Measurements from ENCODE around the gene ZNF512. TPM values are rescaled to one million over a fixed set of nuclear protein-coding genes. Genes with fewer than 3 reads are reported as not detected.

The ZNF512 gene
- total and polyA plus RNA-seq, 2 of the 13 experiments (the other 11 are each of a cell fraction or from before 2014, with no cell fraction given), result 29.8 to 31.0 TPM

DNA sequence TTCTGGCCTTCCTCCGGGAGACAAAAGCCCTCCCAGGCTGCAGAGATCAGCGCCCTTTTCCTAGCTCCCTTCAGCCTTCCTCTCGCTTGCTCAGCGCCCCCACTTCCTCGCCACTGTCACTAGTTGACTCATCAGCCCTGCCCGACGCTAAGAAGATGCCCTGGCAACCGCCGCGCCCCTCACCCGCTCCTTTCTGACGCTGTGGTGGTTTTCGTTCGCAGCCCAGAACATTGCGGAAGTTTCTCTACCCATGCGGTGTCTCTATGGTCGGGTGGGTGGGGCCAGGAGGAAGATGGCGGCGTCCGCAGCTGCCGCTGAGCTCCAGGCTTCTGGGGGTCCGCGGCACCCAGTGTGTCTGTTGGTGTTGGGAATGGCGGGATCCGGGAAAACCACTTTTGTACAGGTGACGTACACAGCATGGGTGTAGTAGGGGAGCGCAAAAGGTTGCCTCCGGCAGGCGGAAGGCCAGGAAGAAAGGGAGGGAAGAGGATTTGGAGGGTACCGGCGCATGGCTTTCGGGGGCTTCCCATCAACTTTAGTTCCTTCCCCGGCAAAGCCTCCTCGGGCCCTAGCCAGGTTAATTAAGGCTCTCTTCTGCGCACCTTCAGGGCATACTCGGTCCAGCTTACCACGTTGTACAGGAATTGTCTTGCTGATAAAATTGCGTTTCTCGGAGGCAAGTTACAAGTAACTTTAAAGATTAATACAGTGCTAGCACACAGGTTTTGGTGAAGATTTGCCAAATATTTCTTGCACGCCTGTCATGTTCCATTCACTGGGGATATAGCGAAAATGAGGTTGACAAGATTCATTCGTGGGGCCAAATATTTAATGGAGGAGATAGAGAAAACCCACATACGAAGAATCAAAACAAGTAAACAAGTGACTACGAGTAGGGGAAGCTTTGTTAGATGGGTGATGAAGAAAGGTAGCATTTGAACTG, 46.2 kb downstream of the ZNF512 start, which contains the start of the genes CCDC121 and GPN1 (continued):
- TF ChIP-seq, protein P1, sequence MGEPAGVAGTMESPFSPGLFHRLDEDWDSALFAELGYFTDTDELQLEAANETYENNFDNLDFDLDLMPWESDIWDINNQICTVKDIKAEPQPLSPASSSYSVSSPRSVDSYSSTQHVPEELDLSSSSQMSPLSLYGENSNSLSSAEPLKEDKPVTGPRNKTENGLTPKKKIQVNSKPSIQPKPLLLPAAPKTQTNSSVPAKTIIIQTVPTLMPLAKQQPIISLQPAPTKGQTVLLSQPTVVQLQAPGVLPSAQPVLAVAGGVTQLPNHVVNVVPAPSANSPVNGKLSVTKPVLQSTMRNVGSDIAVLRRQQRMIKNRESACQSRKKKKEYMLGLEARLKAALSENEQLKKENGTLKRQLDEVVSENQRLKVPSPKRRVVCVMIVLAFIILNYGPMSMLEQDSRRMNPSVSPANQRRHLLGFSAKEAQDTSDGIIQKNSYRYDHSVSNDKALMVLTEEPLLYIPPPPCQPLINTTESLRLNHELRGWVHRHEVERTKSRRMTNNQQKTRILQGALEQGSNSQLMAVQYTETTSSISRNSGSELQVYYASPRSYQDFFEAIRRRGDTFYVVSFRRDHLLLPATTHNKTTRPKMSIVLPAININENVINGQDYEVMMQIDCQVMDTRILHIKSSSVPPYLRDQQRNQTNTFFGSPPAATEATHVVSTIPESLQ (CRISPR knock-in tag; conservative IDR thresholded peaks at IDR 0.05), result no peak; the same call in 1 of the 2 replicates
- TF ChIP-seq ZNF549 (CRISPR knock-in tag; IDR thresholded peaks at IDR 0.05) (no peak), ZNF546 (CRISPR knock-in tag; conservative IDR thresholded peaks at IDR 0.05) (0 out of 2 replicates have a peak, but pooled peaks have one; percentile 48), ZNF792 (CRISPR knock-in tag; IDR thresholded peaks at IDR 0.05) (peak; percentile 94), SIX4 (CRISPR knock-in tag; IDR thresholded peaks at IDR 0.05) (peak; percentile 62; the same call in 1 of the 2 replicates), NFE2L2 (IDR thresholded peaks at IDR 0.05; ENCODE audit: low read length) (no peak), ZNF747 (CRISPR knock-in tag; IDR thresholded peaks at IDR 0.05; ENCODE audit: borderline replicate concordance) (peak; percentile 95), ZFP41 (CRISPR knock-in tag; IDR thresholded peaks at IDR 0.05; ENCODE audit: borderline replicate concordance) (peak; percentile 89; the same call in 1 of the 2 replicates), ZSCAN29 (CRISPR knock-in tag; conservative IDR thresholded peaks at IDR 0.05) (no peak)
- TF ChIP-seq, protein P2, sequence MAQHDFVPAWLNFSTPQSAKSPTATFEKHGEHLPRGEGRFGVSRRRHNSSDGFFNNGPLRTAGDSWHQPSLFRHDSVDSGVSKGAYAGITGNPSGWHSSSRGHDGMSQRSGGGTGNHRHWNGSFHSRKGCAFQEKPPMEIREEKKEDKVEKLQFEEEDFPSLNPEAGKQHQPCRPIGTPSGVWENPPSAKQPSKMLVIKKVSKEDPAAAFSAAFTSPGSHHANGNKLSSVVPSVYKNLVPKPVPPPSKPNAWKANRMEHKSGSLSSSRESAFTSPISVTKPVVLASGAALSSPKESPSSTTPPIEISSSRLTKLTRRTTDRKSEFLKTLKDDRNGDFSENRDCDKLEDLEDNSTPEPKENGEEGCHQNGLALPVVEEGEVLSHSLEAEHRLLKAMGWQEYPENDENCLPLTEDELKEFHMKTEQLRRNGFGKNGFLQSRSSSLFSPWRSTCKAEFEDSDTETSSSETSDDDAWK (CRISPR knock-in tag; IDR thresholded peaks at IDR 0.05), result no peak
- TF ChIP-seq, protein P3, sequence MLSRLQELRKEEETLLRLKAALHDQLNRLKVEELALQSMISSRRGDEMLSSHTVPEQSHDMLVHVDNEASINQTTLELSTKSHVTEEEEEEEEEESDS (CRISPR knock-in tag; IDR thresholded peaks at IDR 0.05; ENCODE audit: borderline replicate concordance), result peak; percentile 90; the same call in 1 of the 2 replicates
- TF ChIP-seq, protein P4, sequence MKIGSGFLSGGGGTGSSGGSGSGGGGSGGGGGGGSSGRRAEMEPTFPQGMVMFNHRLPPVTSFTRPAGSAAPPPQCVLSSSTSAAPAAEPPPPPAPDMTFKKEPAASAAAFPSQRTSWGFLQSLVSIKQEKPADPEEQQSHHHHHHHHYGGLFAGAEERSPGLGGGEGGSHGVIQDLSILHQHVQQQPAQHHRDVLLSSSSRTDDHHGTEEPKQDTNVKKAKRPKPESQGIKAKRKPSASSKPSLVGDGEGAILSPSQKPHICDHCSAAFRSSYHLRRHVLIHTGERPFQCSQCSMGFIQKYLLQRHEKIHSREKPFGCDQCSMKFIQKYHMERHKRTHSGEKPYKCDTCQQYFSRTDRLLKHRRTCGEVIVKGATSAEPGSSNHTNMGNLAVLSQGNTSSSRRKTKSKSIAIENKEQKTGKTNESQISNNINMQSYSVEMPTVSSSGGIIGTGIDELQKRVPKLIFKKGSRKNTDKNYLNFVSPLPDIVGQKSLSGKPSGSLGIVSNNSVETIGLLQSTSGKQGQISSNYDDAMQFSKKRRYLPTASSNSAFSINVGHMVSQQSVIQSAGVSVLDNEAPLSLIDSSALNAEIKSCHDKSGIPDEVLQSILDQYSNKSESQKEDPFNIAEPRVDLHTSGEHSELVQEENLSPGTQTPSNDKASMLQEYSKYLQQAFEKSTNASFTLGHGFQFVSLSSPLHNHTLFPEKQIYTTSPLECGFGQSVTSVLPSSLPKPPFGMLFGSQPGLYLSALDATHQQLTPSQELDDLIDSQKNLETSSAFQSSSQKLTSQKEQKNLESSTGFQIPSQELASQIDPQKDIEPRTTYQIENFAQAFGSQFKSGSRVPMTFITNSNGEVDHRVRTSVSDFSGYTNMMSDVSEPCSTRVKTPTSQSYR (CRISPR knock-in tag; IDR thresholded peaks at IDR 0.05; ENCODE audit: borderline replicate concordance), result peak; percentile 66
- TF ChIP-seq, protein P5, sequence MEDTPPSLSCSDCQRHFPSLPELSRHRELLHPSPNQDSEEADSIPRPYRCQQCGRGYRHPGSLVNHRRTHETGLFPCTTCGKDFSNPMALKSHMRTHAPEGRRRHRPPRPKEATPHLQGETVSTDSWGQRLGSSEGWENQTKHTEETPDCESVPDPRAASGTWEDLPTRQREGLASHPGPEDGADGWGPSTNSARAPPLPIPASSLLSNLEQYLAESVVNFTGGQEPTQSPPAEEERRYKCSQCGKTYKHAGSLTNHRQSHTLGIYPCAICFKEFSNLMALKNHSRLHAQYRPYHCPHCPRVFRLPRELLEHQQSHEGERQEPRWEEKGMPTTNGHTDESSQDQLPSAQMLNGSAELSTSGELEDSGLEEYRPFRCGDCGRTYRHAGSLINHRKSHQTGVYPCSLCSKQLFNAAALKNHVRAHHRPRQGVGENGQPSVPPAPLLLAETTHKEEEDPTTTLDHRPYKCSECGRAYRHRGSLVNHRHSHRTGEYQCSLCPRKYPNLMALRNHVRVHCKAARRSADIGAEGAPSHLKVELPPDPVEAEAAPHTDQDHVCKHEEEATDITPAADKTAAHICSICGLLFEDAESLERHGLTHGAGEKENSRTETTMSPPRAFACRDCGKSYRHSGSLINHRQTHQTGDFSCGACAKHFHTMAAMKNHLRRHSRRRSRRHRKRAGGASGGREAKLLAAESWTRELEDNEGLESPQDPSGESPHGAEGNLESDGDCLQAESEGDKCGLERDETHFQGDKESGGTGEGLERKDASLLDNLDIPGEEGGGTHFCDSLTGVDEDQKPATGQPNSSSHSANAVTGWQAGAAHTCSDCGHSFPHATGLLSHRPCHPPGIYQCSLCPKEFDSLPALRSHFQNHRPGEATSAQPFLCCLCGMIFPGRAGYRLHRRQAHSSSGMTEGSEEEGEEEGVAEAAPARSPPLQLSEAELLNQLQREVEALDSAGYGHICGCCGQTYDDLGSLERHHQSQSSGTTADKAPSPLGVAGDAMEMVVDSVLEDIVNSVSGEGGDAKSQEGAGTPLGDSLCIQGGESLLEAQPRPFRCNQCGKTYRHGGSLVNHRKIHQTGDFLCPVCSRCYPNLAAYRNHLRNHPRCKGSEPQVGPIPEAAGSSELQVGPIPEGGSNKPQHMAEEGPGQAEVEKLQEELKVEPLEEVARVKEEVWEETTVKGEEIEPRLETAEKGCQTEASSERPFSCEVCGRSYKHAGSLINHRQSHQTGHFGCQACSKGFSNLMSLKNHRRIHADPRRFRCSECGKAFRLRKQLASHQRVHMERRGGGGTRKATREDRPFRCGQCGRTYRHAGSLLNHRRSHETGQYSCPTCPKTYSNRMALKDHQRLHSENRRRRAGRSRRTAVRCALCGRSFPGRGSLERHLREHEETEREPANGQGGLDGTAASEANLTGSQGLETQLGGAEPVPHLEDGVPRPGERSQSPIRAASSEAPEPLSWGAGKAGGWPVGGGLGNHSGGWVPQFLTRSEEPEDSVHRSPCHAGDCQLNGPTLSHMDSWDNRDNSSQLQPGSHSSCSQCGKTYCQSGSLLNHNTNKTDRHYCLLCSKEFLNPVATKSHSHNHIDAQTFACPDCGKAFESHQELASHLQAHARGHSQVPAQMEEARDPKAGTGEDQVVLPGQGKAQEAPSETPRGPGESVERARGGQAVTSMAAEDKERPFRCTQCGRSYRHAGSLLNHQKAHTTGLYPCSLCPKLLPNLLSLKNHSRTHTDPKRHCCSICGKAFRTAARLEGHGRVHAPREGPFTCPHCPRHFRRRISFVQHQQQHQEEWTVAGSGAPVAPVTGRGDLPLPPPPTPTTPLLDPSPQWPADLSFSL (CRISPR knock-in tag; IDR thresholded peaks at IDR 0.05), result no peak; the same call in 1 of the 2 replicates
- TF ChIP-seq, protein P6, sequence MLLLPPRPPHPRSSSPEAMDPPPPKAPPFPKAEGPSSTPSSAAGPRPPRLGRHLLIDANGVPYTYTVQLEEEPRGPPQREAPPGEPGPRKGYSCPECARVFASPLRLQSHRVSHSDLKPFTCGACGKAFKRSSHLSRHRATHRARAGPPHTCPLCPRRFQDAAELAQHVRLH (CRISPR knock-in tag; IDR thresholded peaks at IDR 0.05; ENCODE audit: borderline replicate concordance, low read depth), result peak; percentile 93
